GM19467 (cell line): Measurements from ENCODE around the gene SRPK1.
"Not testable (repeated sequence)": the region's sequence is repeated elsewhere in the genome, so short reads cannot be mapped to it uniquely, and the experiment has no call there.

Experiments used
- ATAC-seq: cut with Tn5 transposase; IDR thresholded peaks from one replicate; pipeline ENCODE4 v1.9.1; 2021; ENCODE audit warnings: mild to moderate bottlenecking, moderate library complexity; ENCODE audit not compliant: unreplicated experiment

Gene SRPK1

DNA sequence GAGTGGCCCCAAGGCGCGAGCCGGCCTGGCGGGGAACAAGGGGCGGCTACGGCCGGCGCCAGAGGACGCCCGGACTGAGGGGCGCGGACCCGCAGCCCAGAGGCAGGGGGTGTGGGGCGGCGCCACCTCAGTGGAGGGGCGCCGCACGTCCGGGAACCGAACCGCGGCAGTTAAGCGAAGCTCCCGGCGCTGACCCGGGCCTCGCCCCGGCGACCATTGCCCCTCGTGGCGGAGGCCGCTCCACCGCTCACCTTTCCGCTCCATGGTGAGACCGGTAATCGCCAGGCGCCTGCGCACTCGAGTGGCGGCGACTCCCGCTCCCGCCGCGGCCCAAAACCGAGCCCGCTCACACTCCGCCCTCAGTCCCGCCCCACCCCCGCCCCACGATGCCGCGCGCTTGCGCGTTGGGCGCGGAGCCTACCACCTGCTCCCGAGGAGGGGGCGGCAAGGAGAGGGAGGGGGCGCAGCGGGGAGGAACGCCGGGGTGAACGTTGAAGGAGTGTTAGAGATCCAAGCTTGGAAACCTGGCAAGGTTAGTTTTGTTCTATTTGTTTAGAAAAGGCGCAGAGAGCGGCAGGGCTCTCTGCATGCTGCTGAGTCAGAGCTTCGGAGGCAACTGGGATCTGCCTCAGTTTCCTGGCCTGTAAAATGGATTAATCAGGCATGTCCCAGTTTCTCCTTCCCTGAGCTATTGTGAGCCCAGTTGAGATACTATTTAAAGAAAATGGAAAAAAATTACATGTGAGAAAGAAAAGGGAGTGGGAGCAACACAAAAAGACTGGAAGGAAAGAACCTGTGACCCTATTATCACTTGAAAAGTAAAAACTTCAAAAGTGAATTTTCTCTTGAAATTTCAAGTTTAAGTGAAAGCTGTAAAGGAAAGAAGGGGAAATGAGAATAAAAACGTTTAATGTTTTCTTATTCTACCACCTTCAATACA is at the start of gene SRPK1:
Gene SRPK1 (minus strand): TSS at position 306 of the 940 bp plus-strand sequence. CDS start 42 bp downstream, at position 264.
- ATAC-seq = peak; percentile 80

DNA sequence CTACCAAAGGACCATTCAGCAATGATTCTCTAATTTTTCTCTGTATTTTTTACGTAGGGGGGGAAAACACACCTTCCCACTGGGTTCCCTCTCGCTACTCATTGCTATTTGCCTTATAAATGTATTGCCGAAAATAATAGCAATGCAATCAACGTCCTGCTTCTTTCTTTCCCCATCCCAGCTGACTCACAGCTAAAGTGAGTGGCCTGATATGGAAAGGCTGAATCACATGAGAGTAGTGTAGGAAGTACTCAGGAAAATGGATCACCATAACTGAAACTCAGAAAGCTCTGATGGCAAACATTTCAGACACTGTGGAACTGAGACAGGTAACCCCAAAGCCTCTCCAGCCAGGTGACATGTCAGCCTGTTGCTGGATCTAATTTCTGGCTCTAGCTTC is 49.3 kb upstream of the SRPK1 start:
- ATAC-seq = no peak

DNA sequence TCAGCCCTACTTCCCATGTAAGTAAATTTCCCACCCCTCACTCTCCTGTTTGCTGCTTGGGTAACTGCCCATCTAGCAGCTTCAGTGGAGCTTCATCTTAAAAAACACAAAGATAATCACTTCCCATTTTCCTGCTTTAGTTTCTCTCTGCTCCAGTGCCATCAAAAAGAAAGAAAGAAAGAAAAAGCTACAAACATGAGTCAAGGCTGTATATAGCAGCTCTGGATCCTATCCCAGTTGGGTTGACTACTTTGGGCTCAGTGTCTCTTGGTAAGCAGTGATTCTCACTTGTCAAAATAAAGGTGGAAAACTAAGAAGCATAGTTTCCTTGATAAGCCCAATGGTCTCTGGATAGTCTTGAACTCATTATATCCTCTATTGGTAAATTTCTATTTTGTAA is 48.7 kb upstream of the SRPK1 start:
- no peak for ATAC-seq

DNA sequence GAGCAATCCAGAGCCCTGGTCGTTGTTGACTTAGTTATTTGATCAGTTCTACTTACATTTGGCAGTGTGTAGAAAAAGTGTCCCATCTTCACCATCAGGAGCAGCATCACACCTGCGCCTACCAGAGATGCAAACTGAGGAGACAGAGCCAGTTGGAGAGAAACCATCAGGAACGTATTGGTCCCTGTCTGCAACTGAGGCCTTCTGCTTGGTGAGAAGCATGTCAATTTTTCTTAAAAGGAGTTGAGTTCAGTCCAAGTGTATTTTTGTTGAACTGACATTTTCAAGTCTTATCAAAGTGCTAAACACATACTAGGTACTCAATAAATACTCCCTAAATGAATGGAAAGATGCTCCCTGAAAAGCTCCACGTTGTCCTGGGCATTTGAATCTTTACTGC is 47.9 kb upstream of the SRPK1 start:
- ATAC-seq = no peak

DNA sequence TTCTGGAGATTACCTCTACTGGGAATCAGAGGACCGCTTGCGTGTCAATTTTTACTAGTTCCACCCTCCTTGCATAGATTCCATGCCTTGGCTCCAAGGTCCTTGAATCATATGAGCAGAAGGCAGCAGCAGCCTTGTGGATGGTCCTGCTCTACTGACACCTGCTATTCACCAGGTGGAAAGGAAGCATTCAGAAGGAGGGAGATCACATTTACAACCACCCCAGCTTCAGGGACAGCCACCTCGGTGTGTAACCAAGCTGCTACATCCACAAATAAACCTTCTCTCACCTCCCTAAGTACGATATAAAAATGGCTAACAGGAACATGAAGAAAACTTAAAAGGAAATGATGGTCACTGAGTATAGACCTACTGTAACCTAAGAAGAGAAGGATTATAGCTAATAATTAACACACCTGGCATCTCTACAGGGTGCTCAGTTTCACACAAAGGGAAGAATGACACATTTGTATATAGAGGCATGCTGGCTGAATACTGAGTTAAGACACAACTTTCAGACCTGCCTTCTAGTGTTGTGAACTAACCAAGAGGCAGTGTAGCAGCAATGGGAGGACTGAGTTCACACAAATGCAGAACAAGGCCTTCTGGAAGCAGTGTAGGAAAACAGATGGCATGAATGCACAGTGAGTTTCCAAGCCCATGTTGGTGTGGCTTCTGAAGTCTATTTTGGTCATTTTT is 46.3 kb upstream of the SRPK1 start:
- ATAC-seq = no peak

DNA sequence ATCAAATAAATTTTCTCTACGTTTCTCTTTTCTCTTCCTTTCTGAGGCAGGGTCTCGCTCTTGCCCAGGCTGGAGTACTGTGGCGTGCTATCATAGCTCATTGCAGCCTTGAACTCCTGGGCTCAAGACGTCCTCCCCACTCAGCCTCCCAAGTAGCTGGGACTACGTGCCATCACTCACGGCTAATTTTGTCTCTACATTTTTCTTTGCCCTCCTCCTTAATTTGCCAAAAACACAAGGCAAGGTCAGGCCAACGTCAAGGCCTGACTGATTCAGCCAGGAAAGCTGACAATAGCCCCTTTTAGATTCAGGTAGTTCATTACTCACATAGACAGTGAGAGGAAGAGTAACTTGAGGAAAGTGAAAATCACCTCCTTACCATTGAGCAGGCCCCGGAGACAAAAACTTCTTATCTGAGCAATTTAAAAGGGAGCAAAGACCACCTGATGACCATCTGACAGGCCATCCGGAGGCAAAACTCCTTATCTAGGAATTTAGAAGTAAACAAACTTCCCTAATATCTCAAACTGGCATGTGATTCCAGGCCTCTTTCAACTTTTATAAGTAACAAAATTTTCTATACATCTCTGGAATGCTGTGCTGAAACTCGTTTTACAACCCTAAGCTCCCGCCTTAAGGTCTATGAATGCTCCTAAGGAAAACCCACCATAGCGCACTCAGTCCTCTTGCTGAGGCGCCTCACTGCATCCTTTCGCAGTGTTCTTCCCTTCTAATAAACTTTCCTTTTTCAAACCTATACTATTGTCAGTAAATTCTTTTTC is 42.1 kb upstream of the SRPK1 start:
- ATAC-seq = no peak

DNA sequence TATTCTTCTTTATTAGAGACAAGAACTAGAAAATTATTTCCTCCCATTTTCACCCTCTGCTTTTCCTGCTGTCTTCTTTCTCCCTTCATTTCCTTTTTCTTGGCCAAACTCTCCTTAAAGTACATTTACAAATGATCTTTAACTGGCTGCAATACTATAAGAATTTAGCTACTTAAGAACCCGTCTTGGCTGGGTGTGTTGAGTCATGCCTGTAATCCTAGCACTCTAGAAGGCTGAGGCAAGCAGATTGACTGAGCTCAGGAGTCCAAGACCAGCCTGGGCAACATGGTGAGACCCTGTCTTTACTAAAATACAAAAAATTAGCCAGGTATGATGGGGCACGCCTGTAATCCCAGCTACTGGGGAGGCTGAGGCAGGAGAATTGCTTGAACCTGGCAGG is 39.3 kb upstream of the SRPK1 start:
- ATAC-seq = no peak

DNA sequence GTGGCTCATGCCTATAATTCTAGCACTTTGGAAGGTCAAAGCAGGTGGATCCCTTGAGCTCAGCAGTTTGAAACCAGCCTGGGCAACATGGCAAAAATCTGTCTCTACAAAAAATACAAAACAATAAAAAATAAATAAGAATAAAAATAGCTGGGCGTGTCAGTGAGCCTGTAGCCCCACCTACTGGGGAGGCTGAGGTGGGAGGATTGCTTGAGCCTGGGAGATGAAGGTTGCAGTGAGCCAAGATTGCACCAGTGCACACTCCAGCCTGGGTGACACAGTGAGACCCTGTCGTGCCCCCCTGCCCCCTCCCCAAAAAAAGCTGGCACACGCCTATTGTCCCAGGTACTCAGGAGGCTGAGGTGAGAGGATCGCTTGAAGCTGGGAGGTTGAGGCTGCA is 35.1 kb upstream of the SRPK1 start:
- no peak for ATAC-seq

DNA sequence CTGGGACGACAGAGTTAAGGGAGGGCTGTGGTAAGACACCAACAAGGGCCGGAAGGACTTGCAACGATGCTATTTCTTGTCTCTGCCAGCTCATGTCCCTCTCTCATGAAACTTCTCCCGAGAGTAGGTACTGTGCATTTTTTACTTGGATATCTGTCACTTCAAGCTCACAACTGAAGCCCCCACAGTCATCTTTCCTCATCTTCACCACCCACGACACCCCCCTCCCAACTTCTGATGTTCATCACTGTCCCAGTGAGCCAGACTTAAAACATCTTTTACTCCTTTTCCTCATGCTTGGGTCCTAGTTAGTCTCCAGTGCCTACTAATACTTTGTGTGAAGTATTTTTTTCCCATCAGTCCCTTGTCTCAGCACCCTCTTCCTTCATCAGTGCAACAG is 34.6 kb upstream of the SRPK1 start:
- ATAC-seq = no peak

DNA sequence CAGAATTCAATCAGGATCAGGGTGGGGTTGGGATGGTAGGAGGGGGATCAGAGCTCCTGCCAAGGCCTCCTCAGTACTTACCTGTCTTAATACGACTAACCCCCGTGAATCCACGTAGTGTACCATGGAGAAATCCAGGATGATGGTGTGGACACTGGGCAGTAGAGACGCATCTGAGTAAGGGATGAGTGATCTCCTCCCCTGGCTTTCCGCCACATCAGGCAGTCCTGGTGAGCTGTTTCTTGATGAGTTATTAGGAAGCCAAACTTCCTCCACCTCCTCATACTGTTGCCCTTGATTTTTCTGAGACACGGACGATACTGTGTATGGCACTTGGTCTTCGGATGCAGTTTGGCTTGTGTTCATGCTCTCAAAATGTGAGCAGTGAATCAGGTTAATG is 34.2 kb upstream of the SRPK1 start:
- ATAC-seq = no peak

DNA sequence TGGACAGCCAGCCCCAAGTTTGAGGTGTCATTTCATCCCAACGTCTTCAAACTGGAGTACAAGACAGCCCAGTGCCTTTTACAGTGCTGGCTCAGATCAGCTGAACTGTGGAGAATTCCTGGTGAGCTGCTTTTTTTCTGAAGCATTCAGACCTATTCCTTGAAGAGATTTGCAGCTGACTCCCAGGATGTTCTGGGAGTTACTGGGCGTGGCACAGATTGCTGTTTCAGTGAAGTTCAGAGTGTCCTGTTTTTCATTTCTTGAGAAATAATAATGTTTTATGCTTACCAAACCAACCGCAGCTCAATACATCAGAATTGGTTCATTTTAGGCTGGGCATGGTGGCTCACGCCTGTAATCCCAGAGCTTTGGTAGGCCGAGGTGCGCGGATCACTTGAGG is 33.4 kb upstream of the SRPK1 start:
- no peak for ATAC-seq

DNA sequence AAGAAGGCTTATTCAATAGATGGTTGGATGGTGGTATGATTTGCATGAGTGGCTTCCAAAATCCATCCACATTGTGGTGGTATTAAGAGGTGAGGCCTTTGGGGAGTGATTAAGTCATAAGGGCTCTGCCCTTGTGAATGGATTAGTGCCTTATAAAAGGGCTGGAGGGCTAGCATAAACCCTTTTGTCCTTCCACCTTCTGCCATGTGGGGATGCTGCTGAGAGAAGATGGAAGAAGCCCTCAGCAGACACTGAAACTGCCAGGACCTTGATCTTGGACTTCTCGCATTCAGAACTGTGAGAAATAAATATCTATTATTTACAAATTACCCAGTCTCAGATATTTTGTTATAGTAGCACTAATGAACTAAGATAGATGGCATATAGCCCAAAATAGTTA is 27.8 kb upstream of the SRPK1 start:
- ATAC-seq = no peak

DNA sequence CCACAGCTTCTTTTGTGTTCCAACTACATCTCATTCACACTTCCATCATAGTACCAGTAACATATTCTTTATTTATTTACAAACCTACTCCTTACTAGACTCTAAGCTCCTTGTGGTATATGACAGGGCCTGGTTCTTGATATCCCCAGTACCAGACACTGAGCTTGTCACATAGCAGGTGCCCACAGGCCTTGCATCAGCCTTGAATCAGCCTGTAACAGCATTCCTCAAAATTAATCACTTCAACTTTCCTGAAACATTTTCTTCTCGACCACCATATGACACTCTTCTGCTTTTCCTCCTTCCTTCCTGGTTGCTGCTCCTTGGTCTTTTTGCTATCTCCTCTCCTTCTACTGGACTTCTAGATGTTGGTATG is 24.7 kb upstream of the SRPK1 start:
- ATAC-seq = no peak

DNA sequence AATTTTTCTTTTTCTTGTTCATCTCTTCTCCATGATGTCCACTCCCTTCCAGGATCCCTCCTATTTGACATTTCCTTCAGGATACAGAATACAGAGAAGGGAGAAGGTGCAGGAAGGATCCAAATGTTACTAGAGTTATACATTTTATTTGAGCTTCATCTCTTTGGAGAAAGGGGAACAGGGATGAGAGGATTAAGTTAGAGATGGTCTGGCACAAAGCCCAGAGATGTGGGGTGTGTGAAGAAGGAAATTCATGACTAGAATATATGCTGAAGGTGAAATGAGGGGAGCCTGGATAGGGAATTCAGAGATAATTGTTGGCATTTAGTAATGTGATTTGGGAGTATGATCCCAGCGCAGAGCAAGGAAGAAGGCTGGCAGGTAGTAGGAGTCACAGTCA is 22.5 kb upstream of the SRPK1 start:
- no peak for ATAC-seq

DNA sequence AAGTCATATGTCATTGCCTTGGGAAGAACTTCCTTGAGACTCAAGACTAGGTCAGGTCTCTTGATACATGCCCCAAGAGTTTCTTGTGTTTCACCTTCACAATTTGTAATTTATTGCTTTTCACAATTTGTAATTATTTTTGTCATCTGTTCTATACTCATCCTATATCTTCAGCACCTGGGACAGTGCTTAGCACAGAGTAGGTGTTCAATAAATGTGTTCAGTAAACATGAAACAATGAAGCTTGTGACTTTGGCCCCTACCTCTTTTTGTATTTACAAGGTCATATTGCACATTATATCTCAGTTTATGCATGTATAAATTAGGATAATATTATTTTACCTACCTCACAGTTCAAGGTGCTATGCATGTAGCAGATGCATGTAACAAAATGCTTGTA is 21.5 kb upstream of the SRPK1 start:
- no peak for ATAC-seq

DNA sequence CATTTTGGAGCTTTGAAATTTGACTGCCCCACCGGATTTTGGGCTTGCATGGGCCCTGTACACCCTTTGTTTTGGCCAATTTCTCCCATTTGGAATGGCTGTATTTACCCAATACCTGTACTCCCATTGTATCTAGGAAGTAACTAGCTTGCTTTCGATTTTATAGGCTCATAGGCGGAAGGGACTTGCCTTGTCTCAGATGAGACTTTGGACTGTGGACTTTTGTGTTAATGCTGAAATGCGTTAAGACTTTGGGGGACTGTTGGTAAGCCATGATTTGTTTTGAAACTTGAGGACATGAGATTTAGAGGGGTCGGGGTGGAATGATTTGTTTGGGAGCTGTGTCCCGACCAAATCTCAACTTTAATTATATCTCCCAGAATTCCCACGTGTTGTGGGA is 20.3 kb upstream of the SRPK1 start:
- not testable (repeated sequence) for ATAC-seq

DNA sequence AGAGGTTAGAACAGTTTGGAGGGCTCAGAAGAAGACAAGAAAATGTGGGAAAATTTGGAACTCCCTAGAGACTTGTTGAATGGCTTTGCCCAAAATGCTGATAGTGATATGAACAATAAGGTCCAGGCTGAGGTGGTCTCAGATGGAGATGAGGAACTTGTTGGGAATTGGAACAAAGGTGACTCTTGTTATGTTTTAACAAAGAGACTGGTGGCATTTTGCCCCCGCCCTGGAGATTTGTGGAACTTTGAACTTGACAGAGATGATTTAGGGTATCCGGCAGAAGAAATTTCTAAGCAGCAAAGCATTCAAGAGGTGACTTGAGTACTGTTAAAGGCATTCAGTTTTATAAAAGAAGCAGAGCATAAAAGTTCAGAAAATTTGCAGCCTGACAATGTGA is 19.1 kb upstream of the SRPK1 start:
- ATAC-seq = not testable (repeated sequence)

DNA sequence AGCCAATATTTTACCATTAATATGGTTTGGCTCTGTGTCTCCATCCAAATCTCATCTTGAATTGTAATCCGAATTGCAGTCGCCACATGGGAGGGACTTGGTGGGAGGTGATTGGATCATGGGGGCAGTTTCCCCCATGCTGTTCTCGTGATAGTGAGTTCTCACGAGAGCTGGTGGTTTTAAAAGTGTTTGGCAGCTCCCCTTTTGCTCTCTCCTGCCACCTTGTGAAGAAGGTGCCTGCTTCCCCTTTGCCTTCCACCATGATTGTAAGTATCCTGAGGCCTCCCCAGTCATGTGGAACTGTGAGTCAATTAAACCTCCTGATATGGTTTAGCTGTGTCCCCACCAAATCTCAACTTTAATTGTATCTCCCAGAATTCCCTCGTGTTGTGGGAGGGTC is 18.4 kb upstream of the SRPK1 start:
- ATAC-seq = not testable (repeated sequence)

DNA sequence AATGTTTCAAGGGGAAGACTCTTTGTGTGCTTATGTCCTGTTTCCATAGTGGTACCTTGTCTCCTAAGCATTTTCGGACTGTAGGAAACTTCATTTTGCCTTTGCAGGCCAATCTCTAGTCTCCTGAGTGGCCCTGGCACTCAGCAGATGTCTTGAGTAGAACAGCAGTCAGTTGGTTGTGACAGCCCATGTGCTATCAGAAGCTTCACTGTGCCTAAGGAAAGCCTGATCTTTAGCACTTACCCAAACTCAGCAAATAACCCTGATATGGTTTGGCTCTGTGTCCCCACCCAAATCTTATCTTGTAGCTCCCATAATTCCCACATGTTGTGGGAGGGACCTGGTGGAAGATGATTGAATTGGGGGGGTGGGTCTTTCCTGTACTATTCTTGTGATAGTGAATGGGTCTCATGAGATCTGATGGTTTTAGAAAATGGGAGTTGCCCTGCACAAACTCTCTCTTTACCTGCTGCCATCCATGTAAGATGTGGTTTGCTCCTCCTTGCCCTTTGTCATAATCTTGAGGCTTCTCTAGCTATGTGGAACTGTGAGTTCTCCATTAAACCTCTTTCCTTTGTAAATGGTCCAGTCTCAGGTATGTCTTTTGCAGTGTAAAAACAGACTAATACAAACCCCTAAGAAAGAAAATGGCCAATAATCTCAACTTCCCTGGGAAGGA is 15.9 kb upstream of the SRPK1 start:
- no peak for ATAC-seq

DNA sequence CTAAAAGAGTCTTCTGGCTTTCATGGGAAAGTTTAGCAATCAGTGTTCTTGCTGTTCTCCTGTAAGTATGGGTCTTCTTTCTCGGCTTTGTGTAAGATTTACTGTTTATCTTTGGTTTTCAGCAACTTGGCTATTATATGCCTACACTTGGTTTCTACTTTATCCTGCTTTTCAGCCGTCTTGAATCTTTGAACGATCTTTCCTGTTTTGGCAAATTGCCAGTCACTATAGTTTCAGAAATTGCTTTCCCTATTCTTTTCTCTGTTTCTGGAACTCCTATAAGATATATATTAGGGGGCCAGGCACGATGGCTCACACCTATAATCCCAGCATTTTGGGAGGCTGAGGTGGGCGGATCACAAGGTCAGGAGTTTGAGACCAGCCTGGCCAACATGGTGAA is 14.6 kb upstream of the SRPK1 start:
- no peak for ATAC-seq

DNA sequence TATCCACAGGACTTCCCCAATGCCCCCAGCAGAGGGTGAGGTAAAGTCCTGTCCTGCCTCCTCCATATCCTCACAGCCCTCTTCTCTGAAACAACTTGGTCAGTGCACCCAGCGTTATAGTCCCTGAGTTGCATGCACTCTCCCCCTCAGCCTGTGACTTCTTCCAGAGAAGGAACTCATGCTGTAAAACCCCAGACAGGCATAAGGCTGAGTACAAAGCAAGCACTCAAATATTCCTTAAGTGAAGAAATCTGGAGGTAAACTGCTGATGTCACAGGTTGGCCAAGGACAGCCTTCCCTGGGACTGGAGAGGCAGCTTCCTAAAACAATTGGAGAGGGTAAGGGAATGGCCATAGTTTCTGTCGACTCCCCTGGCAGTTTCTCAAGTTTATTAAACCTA is 12.9 kb upstream of the SRPK1 start:
- no peak for ATAC-seq
